Stimulated activated CD8-positive, alpha-beta memory T cell treated with anti-CD3 and anti-CD28 coated beads, Interleukin-15, amount 100 ng/mL, for 4 hours (primary cell): Measurements from ENCODE around the gene DPP3.
A peak's percentile ranks its signal among the peaks of the same experiment; 100 is the strongest.
"Not testable (repeated sequence)": the region's sequence is repeated elsewhere in the genome, so short reads cannot be mapped to it uniquely, and the experiment has no call there.

Source experiments
- DNase-seq, 2 donors: peaks; one replicate each; pipeline ENCODE4 v3.0.0-alpha.2; 2020; ENCODE audit warnings: low read depth in 2 of 2

DPP3 gene, protein sequence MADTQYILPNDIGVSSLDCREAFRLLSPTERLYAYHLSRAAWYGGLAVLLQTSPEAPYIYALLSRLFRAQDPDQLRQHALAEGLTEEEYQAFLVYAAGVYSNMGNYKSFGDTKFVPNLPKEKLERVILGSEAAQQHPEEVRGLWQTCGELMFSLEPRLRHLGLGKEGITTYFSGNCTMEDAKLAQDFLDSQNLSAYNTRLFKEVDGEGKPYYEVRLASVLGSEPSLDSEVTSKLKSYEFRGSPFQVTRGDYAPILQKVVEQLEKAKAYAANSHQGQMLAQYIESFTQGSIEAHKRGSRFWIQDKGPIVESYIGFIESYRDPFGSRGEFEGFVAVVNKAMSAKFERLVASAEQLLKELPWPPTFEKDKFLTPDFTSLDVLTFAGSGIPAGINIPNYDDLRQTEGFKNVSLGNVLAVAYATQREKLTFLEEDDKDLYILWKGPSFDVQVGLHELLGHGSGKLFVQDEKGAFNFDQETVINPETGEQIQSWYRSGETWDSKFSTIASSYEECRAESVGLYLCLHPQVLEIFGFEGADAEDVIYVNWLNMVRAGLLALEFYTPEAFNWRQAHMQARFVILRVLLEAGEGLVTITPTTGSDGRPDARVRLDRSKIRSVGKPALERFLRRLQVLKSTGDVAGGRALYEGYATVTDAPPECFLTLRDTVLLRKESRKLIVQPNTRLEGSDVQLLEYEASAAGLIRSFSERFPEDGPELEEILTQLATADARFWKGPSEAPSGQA

GRCh38 chr11:66480117-66480938, at the start of gene DPP3:
TSS of gene DPP3 (plus strand) at chr11:66480434. CDS start at chr11:66482201, 1,767 bp downstream.
- peak; percentile 84 to 88 for DNase-seq

GRCh38 chr11:66431287-66431686, 48.9 kb upstream of the DPP3 start:
- DNase-seq = not testable (repeated sequence)

DNA sequence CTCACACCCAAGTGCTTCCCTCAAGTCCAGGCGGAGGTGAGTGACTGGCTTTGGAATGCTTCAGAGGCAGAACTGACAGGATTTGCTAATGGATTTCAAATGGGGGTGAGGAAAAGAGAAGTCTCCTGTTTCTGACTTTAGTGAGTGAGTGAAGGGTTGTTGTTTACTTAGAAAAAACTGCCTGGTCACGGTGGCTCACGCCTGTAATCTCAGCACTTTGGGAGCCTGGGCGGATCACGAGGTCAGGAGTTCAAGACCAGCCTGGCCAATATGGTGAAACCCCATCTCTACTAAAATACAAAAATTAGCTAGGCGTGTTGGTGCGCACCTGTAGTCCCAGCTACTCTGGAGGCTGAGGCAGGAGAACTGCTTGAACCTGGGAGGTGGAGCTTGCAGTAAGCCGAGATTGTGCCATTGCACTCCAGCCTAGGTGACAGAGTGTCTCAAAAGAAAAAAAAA, 48.3 kb upstream of the DPP3 start:
- not testable (repeated sequence) for DNase-seq

DNA sequence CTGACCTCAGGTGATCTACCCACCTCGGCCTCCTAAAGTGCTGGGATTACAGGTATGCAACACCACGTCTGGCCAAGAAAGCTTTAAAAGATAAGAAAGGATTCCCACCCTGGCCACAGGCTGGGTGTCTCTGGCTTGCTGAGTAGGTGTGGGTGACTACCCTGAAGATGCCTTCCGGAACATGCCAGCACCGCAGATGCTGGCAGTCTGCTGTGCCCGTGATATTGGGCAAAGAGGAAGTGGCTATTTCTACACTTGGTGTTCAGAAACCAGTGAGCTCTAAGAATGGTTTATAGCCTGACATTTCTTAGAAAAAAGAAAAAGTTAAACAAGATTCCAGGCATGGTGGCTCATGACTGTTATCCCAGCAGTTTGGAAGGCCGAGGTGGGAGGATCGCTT, 47.6 kb upstream of the DPP3 start:
- no peak for DNase-seq

GRCh38 chr11:66437979-66438503, 42.2 kb upstream of the DPP3 start:
- DNase-seq = no peak

GRCh38 chr11:66438504-66439466, 41.4 kb upstream of the DPP3 start, which contains the start of gene MRPL11:
TSS of gene MRPL11 (minus strand) at chr11:66438848. CDS start at chr11:66438754, 94 bp downstream.
- DNase-seq = peak; percentile 72 to 79

DNA sequence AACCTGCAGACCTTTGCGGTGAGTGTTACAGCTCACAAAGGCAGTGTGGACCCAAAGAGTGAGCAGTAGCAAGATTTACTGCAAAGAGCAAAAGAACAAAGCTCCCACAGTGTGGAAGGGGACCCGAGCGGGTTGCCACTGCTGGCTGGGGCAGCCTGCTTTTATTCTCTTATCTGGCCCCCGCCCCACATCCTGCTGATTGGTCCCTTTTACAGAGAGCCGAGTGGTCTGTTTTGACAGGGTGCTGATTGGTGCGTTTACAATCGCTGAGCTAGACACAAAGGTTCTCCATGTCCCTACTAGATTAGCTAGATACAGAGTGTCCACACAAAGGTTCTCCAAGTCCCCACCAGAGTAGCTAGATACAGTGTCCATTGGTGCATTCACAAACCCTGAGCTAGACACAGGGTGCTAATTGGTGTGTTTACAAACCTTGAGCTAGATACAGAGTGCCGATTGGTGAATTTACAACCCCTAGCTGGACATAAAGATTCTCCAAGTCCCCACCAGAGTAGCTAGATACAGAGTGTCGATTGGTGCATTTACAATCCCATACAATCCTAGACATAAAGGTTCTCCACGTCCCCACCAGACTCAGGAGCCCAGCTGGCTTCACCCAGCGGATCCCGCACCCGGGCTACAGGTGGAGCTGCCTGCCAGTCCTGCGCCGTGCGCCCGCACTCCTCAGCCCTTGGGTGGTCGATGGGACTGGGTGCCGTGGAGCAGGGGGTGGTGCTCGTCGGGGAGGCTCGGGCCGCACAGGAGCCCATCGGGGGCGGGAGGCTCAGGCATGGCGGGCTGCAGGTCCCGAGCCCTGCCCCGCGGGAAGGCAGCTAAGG, 39.9 kb upstream of the DPP3 start:
- DNase-seq = not testable (repeated sequence)

DNA sequence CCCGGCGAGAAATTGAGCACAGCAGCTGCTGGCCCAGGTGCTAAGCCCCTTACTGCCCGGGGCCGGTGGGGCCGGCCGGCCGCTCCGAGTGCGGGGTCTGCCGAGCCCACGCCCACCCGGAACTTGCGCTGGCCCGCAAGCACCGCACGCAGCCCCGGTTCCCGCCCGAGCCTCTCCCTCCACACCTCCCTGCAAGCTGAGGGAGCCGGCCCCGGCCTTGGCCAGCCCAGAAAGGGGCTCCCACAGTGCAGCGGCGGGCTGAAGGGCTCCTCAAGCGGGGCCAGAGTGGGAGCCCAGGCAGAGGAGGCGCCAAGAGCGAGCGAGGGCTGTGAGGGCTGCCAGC, 39.3 kb upstream of the DPP3 start:
- DNase-seq = not testable (repeated sequence)

DNA sequence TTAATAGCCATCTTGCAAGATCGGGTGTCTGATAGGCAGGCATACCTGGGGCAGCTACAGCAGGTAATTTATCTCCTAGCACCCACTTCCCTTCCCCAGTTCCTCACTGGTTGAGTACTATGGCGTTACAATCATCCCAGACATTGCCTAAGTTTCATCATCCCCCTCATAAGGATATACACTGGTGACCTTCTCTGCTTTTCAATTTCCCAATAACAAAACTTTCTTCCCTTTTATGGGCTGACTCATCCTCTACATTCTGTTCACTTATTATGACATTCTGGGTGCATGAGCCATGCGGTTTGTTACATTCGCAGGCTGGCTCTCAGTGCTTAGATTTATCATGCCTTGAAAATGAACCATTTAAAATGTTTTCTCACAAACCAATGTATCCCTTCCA, 36.6 kb upstream of the DPP3 start:
- DNase-seq = no peak

- no peak for DNase-seq
Observed at GRCh38 chr11:66447012-66447411, 33.2 kb upstream of the DPP3 start.

- DNase-seq = no peak
Observed at GRCh38 chr11:66448523-66448922, 31.7 kb upstream of the DPP3 start.

- no peak for DNase-seq
Observed at GRCh38 chr11:66450560-66450959, 29.7 kb upstream of the DPP3 start.

GRCh38 chr11:66451663-66452062, 28.6 kb upstream of the DPP3 start:
- no peak for DNase-seq

GRCh38 chr11:66454247-66454646, 26.0 kb upstream of the DPP3 start:
- DNase-seq = no peak

GRCh38 chr11:66454828-66455227, 25.4 kb upstream of the DPP3 start:
- DNase-seq = no peak

DNA sequence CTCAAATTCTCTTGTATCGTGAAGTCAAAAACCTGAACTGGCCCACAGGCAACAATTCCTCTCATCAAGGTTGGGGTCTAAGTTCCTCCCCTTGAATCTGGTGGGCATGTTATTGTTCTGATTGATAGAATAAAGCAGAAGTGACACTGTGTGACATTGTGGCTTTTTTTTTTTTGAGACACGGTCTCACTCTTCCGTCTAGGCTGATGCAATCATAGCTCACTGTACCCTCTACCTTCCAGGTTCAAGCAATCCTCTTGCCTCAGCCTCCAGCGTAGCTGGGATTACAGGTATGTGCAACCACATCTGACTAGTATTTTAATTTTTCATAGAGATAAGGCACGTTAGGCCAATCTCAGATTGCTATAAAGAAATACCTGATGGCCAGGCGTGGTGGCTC, 22.4 kb upstream of the DPP3 start:
- DNase-seq = no peak

GRCh38 chr11:66459138-66459778, 21.0 kb upstream of the DPP3 start:
- no peak for DNase-seq

DNA sequence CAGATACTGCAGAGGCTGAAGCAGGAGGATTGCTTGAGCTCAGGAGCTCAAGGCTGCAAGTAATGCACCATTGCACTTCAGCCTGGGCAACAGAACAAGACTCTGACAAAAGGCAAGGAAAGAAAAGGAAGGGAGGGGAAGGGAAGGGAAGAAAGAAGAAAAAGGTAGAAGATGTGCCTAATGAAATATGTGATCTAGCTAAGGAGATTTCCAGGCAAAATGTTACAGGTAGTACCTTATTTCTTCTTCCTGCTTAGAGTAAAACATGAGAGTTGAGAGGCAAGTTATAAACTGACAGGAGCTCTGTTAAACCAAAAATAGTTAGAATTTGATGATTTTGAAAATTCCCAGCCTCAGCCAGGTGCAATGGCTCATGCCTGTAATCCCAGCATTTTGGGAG, 18.2 kb upstream of the DPP3 start:
- no peak for DNase-seq

GRCh38 chr11:66462911-66463310, 17.3 kb upstream of the DPP3 start:
- no peak for DNase-seq
